ENCODE results near the gene TMEM220.

TMEM220 gene

GRCh38 chr17:10756185-10756584 is 26.4 kb upstream of the TMEM220 start:
- Histone ChIP-seq H3K27ac (no peak overlapping the region), H3K4me3 (no peak overlapping the region)

GRCh38 chr17:10755592-10756127 is 25.8 kb upstream of the TMEM220 start:
- Histone ChIP-seq H3K27ac (no peak overlapping the region), H3K4me3 (no peak overlapping the region)

GRCh38 chr17:10754861-10755591 is 25.2 kb upstream of the TMEM220 start:
- Histone ChIP-seq H3K27ac (no peak overlapping the region), H3K4me3 (no peak overlapping the region)

GRCh38 chr17:10754109-10754508 is 24.3 kb upstream of the TMEM220 start:
- Histone ChIP-seq H3K4me3 (no peak overlapping the region), H3K27ac (no peak overlapping the region)

GRCh38 chr17:10752696-10753095 is 22.9 kb upstream of the TMEM220 start:
- H3K4me3 ChIP-seq, result no peak overlapping the region
- H3K27ac ChIP-seq, result no peak overlapping the region

- Histone ChIP-seq H3K27ac (no peak overlapping the region), H3K4me3 (no peak overlapping the region)
These were observed 21.7 kb upstream of the TMEM220 start for GRCh38 chr17:10751563-10751962.

- H3K4me3 ChIP-seq, result no peak overlapping the region
These were observed 20.4 kb upstream of the TMEM220 start for GRCh38 chr17:10750210-10750609.

GRCh38 chr17:10748531-10749181 is 18.8 kb upstream of the TMEM220 start:
- Histone ChIP-seq H3K4me3 (no peak overlapping the region), H3K27ac (no peak overlapping the region)

More at GRCh38 chr17:10750210-10750609, 20.4 kb upstream of the TMEM220 start:
- no peak overlapping the region for H3K27ac ChIP-seq

- H3K27ac ChIP-seq, result peak overlapping the region in 2 of 21 experiments; percentile 44 to 57
- H3K4me3 ChIP-seq, result no peak overlapping the region
These were observed 15.4 kb upstream of the TMEM220 start for GRCh38 chr17:10745231-10745630.

GRCh38 chr17:10744501-10745000 is 14.7 kb upstream of the TMEM220 start:
- Histone ChIP-seq H3K27ac (peak overlapping the region in 2 of 21 experiments; percentile 44 to 57), H3K4me3 (no peak overlapping the region)

GRCh38 chr17:10743316-10744009 is 13.6 kb upstream of the TMEM220 start:
- Histone ChIP-seq H3K27ac (peak overlapping the region in 2 of 21 experiments; percentile 16 to 23), H3K4me3 (no peak overlapping the region)

GRCh38 chr17:10742431-10742830 is 12.6 kb upstream of the TMEM220 start:
- H3K4me3 ChIP-seq, result no peak overlapping the region
- H3K27ac ChIP-seq, result peak overlapping the region in 1 of 21 experiments; percentile 47

GRCh38 chr17:10741416-10742135 is 11.8 kb upstream of the TMEM220 start:
- no peak overlapping the region for H3K4me3 ChIP-seq
- H3K27ac ChIP-seq, result no peak overlapping the region

- Histone ChIP-seq H3K27ac (no peak overlapping the region), H3K4me3 (no peak overlapping the region)
These were observed 9.6 kb upstream of the TMEM220 start for GRCh38 chr17:10739386-10739785.

GRCh38 chr17:10738521-10739258 is 8.9 kb upstream of the TMEM220 start:
- peak overlapping the region in 2 of 21 experiments; percentile 19 to 36 for H3K27ac ChIP-seq

GRCh38 chr17:10737736-10738135 is 7.9 kb upstream of the TMEM220 start:
- peak overlapping the region in 1 of 21 experiments; percentile 3 for H3K27ac ChIP-seq
- H3K4me3 ChIP-seq, result no peak overlapping the region

More at GRCh38 chr17:10738521-10739258, 8.9 kb upstream of the TMEM220 start:
- no peak overlapping the region for H3K4me3 ChIP-seq

- H3K4me3 ChIP-seq, result no peak overlapping the region
- peak overlapping the region in 1 of 21 experiments; percentile 3 for H3K27ac ChIP-seq
These were observed 7.4 kb upstream of the TMEM220 start for GRCh38 chr17:10737168-10737622.

GRCh38 chr17:10735821-10736220 is 6.0 kb upstream of the TMEM220 start:
- no peak overlapping the region for H3K4me3 ChIP-seq

GRCh38 chr17:10735251-10735650 is 5.4 kb upstream of the TMEM220 start:
- Histone ChIP-seq H3K4me3 (no peak overlapping the region), H3K27ac (no peak overlapping the region)

More at GRCh38 chr17:10735821-10736220, 6.0 kb upstream of the TMEM220 start:
- H3K27ac ChIP-seq, result no peak overlapping the region
